HG02884 (cell line): Measurements from ENCODE around the gene REEP2.
"Not testable (repeated sequence)": the region's sequence is repeated elsewhere in the genome, so short reads cannot be mapped to it uniquely, and the experiment has no call there.

Experiments
- ATAC-seq: cut with Tn5 transposase; IDR thresholded peaks from one replicate; pipeline ENCODE4 v1.9.1; 2021; ENCODE audit warnings: mild to moderate bottlenecking, moderate library complexity; ENCODE audit not compliant: unreplicated experiment

Gene REEP2

GRCh38 chr5:138438724-138439476 lies at the start of gene REEP2:
REEP2 (plus strand) TSS chr5:138439057; CDS start chr5:138439209, 152 bp downstream.
- no peak for ATAC-seq

- no peak for ATAC-seq
Observed at GRCh38 chr5:138389332-138389731, 49.5 kb upstream of the REEP2 start.

GRCh38 chr5:138389911-138390310 lies 48.9 kb upstream of the REEP2 start:
- not testable (repeated sequence) for ATAC-seq

- ATAC-seq: no peak
Observed at GRCh38 chr5:138391859-138392386, 46.9 kb upstream of the REEP2 start.

GRCh38 chr5:138402640-138403039 lies 36.2 kb upstream of the REEP2 start:
- no peak for ATAC-seq

GRCh38 chr5:138408023-138408422 lies 30.8 kb upstream of the REEP2 start:
- peak; percentile 59 for ATAC-seq

GRCh38 chr5:138410996-138411640 lies 27.7 kb upstream of the REEP2 start:
- ATAC-seq: not testable (repeated sequence)

- ATAC-seq: no peak
Observed at GRCh38 chr5:138418444-138418843, 20.4 kb upstream of the REEP2 start.

GRCh38 chr5:138425079-138425478 lies 13.8 kb upstream of the REEP2 start:
- no peak for ATAC-seq

GRCh38 chr5:138435943-138436342 lies 2.9 kb upstream of the REEP2 start:
- ATAC-seq: no peak

GRCh38 chr5:138438003-138438723 lies 694 bp upstream of the REEP2 start:
- ATAC-seq: no peak

- no peak for ATAC-seq
Observed at GRCh38 chr5:138439477-138440158, 761 bp downstream of the REEP2 start.

GRCh38 chr5:138440159-138441073 lies 1.6 kb downstream of the REEP2 start:
- ATAC-seq: no peak

GRCh38 chr5:138441221-138441620 lies 2.4 kb downstream of the REEP2 start:
- ATAC-seq: no peak

- ATAC-seq: no peak
Observed at GRCh38 chr5:138444078-138444773, 5.4 kb downstream of the REEP2 start.

GRCh38 chr5:138444774-138445546 lies 6.1 kb downstream of the REEP2 start:
- ATAC-seq: no peak

GRCh38 chr5:138445547-138446271 lies 6.9 kb downstream of the REEP2 start:
- no peak for ATAC-seq

- ATAC-seq: no peak
Observed at GRCh38 chr5:138448070-138448469, 9.2 kb downstream of the REEP2 start.
